Measurements from ENCODE around the gene TMA7.

DNA sequence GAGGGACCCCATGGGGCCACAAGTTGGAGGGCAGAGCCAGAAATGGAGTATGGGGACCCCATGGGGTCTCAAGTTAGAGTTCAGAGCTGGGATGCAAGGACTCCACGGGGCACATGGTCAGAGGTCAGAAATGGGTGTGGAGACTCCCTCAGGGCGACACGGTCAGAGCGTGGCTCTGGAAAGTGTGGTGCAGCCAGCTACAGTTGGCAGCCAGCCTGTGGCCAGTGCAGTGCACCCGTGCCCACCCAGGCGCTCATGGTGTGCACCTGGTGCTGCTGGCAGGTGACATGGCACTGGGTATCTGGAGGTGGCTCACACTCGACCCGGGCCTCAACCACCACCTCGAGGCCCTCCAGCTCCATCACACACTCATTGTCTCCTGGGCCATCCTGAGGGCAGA lies 21.4 kb upstream of the TMA7 start:
- no peak for TF ChIP-seq POLR2A (IDR thresholded peaks at IDR 0.05; ENCODE audit: low read depth, low read length)
- TF ChIP-seq POLR2AphosphoS5 (IDR thresholded peaks at IDR 0.05; ENCODE audit: low read depth, low read length), result no peak
- no peak for TF ChIP-seq POU2F2 (IDR thresholded peaks at IDR 0.05; ENCODE audit: low read depth, low read length)
- no peak for TF ChIP-seq TAF1 (IDR thresholded peaks at IDR 0.05; ENCODE audit: low read depth, low read length)
- no peak for TF ChIP-seq SPI1 (IDR thresholded peaks at IDR 0.05; ENCODE audit: low read depth, low read length)
